Measurements from ENCODE around the gene CCDC80.

CCDC80 gene

DNA sequence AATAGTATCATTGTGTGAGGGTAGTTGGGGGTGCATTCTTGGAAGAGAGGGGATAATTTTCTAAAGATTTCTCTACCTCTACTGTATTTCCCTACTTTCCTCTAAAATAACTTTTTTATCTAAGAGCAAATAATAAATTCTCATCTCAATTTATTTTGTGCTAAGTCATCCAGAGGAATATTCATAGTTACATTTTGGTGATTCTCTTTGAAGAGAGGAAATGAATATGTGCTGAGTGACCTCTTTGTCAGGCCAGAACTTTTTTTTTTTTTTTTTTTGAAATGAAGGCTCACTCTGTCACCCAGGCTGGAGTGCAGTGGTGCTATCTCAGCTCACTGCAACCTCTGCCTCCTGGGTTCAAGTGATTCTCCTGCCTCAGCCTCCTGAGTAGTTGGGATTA is 15.1 kb upstream of the CCDC80 start:
- no peak for DNase-seq (ENCODE audit: low read depth in 2 of 2, low spot score in 1 of 2)

- DNase-seq (ENCODE audit: low read depth in 2 of 2, low spot score in 1 of 2) = no peak
Observed at GRCh38 chr3:112654979-112655378, 14.0 kb upstream of the CCDC80 start.

DNA sequence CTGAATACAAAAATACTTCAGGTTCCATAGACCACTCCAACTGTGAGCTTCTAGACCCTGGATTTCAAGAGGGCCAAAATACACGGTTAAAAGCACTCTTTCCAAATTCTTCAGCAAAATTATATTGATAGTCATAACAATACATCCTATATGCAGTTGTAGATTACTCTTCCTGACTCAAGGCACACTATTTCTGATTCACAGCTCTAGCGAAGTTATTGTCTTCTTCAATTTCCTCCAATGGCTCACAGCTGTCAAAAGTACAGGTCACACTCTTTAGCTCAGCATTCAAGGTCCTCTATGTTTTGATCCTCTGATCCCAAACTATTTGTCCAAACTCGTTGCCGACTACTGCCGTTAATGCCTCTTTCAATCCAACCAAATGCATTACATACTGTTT is 13.5 kb upstream of the CCDC80 start:
- DNase-seq (ENCODE audit: low read depth in 2 of 2, low spot score in 1 of 2) = no peak

GRCh38 chr3:112653881-112654300 is 12.9 kb upstream of the CCDC80 start:
- DNase-seq (ENCODE audit: low read depth in 2 of 2, low spot score in 1 of 2) = no peak

DNA sequence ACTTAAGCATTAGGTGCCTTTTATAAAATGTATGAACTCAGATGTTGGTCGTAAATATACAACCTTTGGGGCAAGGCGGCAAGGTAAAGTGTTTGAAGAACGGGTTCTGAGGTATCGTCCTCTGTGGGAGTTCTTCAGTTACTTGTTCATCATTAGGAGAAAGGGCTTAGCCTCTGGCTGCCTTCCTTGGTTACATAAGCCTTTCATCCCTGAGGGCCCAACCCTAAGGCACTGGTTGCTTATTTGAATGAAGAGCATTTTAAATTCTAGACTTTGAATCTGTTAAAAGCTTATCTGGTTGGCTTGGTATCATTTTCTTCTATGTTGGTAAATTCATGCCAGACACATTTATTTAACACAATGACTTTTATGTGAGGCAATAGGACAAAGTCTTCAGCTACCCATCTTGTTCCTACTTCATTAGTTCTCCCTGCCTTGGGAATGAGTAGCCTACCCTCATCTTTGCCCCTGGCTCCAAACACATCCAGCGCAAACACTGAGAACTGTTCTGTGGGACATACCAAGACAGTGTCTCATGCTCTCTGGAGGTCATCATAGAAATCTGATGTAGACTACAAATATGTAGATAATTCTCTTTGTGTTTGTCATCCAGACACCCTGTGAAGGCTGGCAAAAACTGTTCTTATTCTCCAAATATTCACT is 12.4 kb upstream of the CCDC80 start:
- no peak for DNase-seq (ENCODE audit: low read depth in 2 of 2, low spot score in 1 of 2)

- DNase-seq (ENCODE audit: low read depth in 2 of 2, low spot score in 1 of 2) = no peak
Observed at GRCh38 chr3:112651516-112651915, 10.6 kb upstream of the CCDC80 start.

DNA sequence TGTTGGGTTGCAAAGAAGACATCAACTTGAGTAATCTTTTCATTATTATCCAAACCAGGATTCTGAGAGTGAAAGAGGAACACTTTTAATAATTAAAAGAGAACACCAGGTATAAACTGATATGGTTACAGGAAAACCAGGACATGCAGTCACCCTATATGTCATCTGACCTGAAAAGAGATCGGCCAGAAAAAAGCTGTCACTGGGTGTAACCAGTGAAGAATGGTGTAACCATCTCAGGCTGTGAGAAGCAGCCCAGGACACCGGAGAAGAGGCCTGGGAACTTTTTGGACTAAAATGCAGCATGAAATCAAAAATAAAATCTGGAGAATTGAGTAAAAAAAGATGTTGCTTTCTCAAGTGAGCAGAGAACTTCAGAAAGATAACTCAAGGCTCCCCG is 10.1 kb upstream of the CCDC80 start:
- DNase-seq (ENCODE audit: low read depth in 2 of 2, low spot score in 1 of 2) = no peak

- DNase-seq (ENCODE audit: low read depth in 2 of 2, low spot score in 1 of 2) = no peak
Observed at GRCh38 chr3:112650482-112650881, 9.5 kb upstream of the CCDC80 start.

GRCh38 chr3:112649478-112649735 is 8.5 kb upstream of the CCDC80 start:
- DNase-seq (ENCODE audit: low read depth in 2 of 2, low spot score in 1 of 2) = no peak

DNA sequence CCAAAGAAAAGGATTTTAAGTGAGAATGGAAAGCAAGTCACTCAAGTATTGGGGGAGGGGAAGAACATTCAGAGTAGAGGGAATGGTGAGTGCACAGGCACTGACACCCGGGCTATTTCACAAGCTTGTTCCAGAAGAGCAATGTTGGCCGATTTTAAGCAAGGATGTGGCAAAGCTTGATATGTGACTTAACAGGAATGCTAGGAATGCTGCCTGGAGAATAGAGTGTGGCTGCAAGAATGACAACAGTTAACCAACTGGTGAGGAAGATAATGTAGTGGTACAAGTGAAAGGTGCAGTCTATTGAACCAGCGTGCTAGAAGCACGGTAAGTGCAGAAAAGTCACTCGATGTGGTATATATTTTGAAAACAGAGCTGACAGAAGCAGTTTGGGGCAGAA is 6.2 kb upstream of the CCDC80 start:
- DNase-seq (ENCODE audit: low read depth in 2 of 2, low spot score in 1 of 2) = no peak

DNA sequence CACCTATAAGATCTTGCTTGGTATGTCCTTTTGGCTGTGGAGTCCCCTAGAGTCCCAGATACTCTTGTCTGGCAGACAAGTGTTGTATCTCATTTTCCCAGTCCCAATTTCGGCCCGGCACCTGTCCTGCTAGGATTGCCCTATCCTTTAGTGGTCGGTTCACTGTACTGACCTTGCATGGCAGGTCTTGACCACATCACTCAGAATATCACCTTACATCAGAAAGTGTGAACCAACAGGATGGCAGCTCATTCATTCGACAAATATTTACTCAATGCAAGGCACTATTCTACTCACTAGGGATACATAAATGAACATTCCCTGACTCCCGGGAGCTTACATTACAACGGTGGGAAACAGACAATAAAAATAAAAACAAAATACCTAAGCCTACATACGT is 5.7 kb upstream of the CCDC80 start:
- DNase-seq (ENCODE audit: low read depth in 2 of 2, low spot score in 1 of 2) = no peak

DNA sequence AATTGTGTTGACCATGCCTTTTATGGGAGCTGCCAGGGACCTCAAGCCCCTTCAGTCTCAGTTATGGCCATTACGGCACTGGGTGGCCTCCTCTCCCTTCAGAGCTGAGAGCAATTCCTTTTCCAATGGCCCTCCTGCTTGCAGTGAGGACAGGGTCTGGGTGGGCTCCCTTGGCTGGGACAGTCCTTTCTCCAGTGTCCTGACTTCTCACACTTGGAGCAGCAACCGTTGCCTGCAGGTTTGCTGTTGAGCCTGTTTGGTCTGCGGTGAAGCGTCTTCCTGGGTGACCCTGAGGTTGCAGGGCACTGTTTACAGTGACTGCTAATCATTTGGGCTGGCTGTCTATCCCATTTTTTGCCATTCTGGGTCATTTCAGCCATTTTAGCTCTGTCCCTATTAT is 3.5 kb upstream of the CCDC80 start:
- no peak for DNase-seq (ENCODE audit: low read depth in 2 of 2, low spot score in 1 of 2)

DNA sequence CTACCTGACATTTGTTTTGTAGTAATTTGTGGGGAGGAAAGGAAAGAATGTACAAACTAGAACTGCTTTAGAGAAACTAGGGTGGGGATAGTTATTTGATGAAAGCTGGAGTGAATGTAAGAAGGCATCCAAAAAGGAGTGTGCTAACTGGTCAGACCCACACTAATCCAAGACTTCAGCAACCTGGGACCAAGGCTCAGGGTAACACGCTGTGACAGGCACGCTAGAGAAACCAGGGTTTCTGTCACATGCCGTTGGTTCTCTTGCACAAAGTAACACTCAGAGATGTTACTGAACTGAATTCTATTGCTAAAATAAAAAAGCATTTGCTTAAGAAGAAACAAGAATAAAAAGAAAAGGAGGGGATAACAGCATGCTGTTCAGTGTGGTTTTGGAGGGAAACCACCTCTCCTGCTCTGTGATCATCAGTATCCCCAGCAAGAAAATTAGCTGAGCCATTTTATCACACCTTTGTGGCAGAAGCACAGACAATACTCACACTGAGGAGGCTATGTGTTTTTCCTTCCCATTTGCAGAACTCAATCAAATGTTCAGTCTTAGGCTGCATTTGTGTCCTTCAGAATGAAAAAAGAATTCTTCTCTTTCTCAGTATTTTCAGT is 2.8 kb upstream of the CCDC80 start:
- no peak for DNase-seq (ENCODE audit: low read depth in 2 of 2, low spot score in 1 of 2)

DNA sequence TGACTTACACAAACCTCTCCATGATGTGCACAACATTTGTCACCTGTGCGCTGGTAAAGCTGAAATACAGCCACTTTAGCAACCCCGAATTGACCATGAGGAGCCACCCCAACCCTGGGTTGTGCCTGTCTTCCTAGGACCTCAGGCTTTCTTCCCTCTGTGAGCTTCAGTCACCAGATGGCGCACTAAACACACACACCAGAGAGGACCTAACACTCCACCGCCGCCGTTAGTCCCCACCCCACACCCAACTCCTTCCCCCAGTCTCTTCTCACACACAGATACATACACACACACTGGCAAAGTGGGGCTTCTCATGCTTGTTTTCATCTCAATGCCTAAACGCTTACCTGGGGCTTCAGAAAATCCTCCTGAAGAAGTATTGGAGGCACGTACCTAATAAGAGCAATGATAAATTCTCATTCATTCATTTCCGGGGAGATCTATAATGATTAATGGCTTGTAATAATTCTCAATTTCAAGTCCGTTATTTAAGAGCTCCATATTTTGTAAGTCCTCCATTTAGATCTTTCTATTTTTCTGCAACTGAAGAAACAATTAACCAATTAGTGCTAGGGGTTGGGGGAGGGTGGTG is 2.1 kb upstream of the CCDC80 start:
- peak; percentile 59 for DNase-seq (ENCODE audit: low read depth in 2 of 2, low spot score in 1 of 2)

DNA sequence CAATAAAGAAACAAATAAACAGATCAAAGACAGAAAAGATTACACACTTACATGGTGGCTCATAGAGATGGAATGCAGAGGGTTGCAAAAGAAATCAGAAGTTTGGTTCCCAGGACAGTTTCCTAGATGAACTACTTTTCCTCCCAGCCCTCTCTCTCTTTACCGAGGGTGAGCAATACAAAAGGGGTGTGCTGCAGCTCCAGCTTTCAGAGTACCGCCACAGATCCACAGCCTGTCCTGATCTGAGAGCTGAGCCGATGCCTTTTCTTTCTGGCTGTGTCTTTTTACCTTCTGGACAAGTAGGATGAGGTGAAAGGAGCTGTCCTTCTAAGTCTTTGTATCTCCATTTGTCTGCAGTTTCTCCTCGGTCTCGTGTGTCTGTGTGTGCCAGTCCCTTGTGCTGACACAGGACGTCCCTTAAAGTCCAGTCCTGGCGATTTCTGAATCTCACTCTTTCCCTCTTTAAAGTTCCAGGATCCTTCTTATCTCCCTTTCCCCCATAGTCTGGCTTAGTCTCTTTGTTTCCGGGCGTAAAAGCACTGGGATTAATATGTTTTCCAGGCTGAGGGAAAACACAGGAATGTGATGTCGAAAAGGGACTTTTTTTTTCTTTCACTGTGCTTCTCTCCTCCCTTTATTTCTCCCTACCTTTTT is 540 bp downstream of the CCDC80 start:
- DNase-seq (ENCODE audit: low read depth in 2 of 2, low spot score in 1 of 2) = no peak

GRCh38 chr3:112639455-112640225 is 1.3 kb downstream of the CCDC80 start:
- no peak for DNase-seq (ENCODE audit: low read depth in 2 of 2, low spot score in 1 of 2)

DNA sequence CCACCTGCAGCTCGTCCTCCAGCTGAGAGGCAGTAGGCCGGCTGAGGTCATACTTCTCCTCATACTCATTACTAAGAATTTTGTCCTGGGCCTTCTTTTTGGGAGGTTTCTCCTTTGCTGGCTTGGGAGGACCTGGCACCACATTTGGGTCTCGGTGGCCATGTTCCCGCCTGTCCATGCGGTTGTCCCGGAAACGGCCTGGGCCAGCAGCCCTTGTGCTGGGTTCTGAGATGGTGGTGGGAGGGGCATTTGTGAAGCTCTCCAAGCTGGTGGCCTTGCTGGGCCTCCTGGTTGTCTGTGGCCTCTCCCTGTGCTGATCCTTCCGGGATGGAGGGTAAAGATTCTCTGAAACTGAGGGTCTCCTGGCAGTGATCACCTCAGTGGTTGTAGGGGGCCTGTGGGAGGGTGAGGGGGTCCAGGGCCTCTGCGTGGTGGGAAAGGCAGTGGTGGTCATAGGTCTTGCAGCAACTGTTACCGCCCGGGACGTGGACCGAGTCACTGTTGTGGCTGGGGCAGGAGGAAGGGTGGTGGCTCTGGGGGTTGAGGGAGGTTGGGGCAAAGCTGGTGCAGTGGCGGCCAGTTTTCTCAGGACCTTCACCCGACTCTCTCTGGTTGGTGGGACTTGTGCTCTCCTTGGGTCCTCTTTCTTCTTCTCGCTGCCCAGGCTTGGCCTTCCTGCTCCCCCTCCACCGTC is 2.5 kb downstream of the CCDC80 start:
- DNase-seq (ENCODE audit: low read depth in 2 of 2, low spot score in 1 of 2) = no peak

DNA sequence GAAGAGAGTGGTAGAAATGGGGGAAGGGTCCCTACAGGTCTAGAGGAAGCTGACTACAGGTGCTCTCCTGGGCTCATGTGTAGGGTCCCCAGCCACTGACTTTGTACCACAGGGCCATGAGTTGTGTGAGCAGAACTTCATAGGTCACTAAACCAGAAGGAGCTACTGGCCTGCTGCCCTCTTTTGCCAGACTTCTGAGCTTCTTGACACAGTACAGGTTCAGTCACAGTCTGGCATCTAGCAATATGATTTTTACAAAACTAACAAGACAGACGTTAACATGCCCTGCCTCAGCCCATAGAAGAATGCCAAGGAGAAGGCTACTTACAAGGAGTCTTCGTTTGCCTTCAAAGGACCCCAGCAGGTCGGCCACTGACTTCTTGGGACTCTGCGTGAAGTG is 3.2 kb downstream of the CCDC80 start:
- DNase-seq (ENCODE audit: low read depth in 2 of 2, low spot score in 1 of 2) = no peak

GRCh38 chr3:112635674-112636073 is 5.3 kb downstream of the CCDC80 start:
- no peak for DNase-seq (ENCODE audit: low read depth in 2 of 2, low spot score in 1 of 2)

DNA sequence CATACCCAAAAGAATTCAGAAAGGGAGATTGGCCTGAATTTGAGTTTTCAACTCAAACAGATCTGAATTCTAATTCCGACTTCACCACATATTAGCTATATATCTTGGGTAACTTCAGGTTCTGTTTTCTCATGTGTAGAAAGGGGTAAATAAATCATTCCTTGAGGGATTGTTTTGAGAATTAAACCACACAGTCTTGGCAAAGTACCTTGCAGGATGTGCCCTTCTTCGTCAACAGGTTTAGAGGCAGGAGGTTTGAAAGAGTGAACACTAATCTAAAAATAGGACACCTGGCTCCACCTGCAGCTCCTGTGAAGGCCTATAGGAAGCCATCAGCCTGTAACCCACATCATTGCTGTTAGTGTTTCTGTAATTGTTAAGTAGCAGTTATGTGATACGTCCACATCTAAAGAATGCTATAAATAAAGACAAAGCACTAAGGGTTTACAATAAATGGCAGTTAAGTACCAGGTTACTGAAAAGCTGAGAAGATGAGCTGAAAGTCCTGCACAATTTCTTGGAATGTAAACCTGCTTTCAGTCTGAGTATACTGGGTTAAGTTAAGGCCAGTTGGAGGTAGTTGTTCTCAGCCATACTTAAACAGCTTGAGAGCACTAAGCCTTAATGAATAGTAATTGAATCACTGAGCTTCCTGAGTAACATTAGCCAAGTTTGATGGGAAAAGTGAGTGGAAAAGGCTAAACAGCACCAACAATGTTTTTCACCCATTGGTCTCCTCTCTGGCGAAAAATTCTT is 6.0 kb downstream of the CCDC80 start:
- DNase-seq (ENCODE audit: low read depth in 2 of 2, low spot score in 1 of 2) = no peak

GRCh38 chr3:112633757-112634156 is 7.2 kb downstream of the CCDC80 start:
- no peak for DNase-seq (ENCODE audit: low read depth in 2 of 2, low spot score in 1 of 2)
